ENCODE measurements around the gene CUL4B.
"Not testable (repeated sequence)": the region's sequence is repeated elsewhere in the genome, so short reads cannot be mapped to it uniquely, and the experiment has no call there.

CUL4B gene

GRCh38 chrX:120560842-120561633 lies at the start of gene CUL4B:
Gene CUL4B, minus strand, starts transcription at chrX:120560962. Its CDS starts 324 bp downstream, at chrX:120560638.
- peak; percentile 91 for DNase-seq

GRCh38 chrX:120604361-120604782 lies 43.6 kb upstream of the CUL4B start:
- DNase-seq = no peak

- peak; percentile 79 for DNase-seq
These were observed 43.1 kb upstream of the CUL4B start, which contains the start of gene MCTS1 for GRCh38 chrX:120603707-120604360. Gene MCTS1, plus strand, starts transcription at chrX:120604101. Its CDS starts 136 bp downstream, at chrX:120604237.

GRCh38 chrX:120585702-120586101 lies 24.9 kb upstream of the CUL4B start:
- no peak for DNase-seq

- DNase-seq = no peak
These were observed 14.8 kb upstream of the CUL4B start for GRCh38 chrX:120575379-120576114.

- not testable (repeated sequence) for DNase-seq
These were observed 13.0 kb upstream of the CUL4B start for GRCh38 chrX:120573806-120574205.

GRCh38 chrX:120570011-120570600 lies 9.3 kb upstream of the CUL4B start:
- DNase-seq = no peak

GRCh38 chrX:120568609-120569008 lies 7.8 kb upstream of the CUL4B start:
- no peak for DNase-seq

GRCh38 chrX:120568035-120568434 lies 7.3 kb upstream of the CUL4B start:
- no peak for DNase-seq

- no peak for DNase-seq
These were observed 6.1 kb upstream of the CUL4B start for GRCh38 chrX:120566817-120567216.

GRCh38 chrX:120564925-120565324 lies 4.2 kb upstream of the CUL4B start:
- no peak for DNase-seq

- DNase-seq = no peak
These were observed 1.8 kb upstream of the CUL4B start for GRCh38 chrX:120562569-120562926.

- DNase-seq = no peak
These were observed 1.1 kb upstream of the CUL4B start for GRCh38 chrX:120561634-120562568.

GRCh38 chrX:120560405-120560841 lies 339 bp downstream of the CUL4B start:
- no peak for DNase-seq

GRCh38 chrX:120559804-120560203 lies 958 bp downstream of the CUL4B start:
- no peak for DNase-seq

GRCh38 chrX:120556251-120556650 lies 4.5 kb downstream of the CUL4B start:
- DNase-seq = no peak

- no peak for DNase-seq
These were observed 11.0 kb downstream of the CUL4B start for GRCh38 chrX:120549483-120550452.

GRCh38 chrX:120536061-120536460 lies 24.7 kb downstream of the CUL4B start:
- peak; percentile 43 for DNase-seq

- DNase-seq = no peak
These were observed 26.2 kb downstream of the CUL4B start for GRCh38 chrX:120534413-120535205.

- DNase-seq = no peak
These were observed 37.9 kb downstream of the CUL4B start for GRCh38 chrX:120522820-120523219.
